Measurements from ENCODE around the gene KLRC4. TPM values are rescaled to one million over a fixed set of nuclear protein-coding genes. Genes with fewer than 3 reads are reported as not detected.
"Not testable (repeated sequence)": the region's sequence is repeated elsewhere in the genome, so short reads cannot be mapped to it uniquely, and the experiment has no call there.

Gene KLRC4
- not detected for polyA plus RNA-seq (ENCODE audit: insufficient read length in 4 of 4)

- DNase-seq (ENCODE audit: low read depth in 4 of 4, low spot score in 3 of 4) = no peak
These were observed at the start of gene KLRC4 for GRCh38 chr12:10409392-10409791. Gene KLRC4 (minus strand): TSS chr12:10409757. CDS start chr12:10409575, 182 bp downstream.

- no peak for DNase-seq (ENCODE audit: low read depth in 4 of 4, low spot score in 3 of 4)
These were observed 48.2 kb upstream of the KLRC4 start for GRCh38 chr12:10457760-10458159.

- no peak for DNase-seq (ENCODE audit: low read depth in 4 of 4, low spot score in 3 of 4)
These were observed 47.3 kb upstream of the KLRC4 start for GRCh38 chr12:10456856-10457255.

GRCh38 chr12:10455766-10456165 is 46.2 kb upstream of the KLRC4 start:
- no peak for DNase-seq (ENCODE audit: low read depth in 4 of 4, low spot score in 3 of 4)

- DNase-seq (ENCODE audit: low read depth in 4 of 4, low spot score in 3 of 4) = no peak
These were observed 45.0 kb upstream of the KLRC4 start for GRCh38 chr12:10454531-10454930.

GRCh38 chr12:10453156-10453555 is 43.6 kb upstream of the KLRC4 start, which contains the start of gene KLRC1:
Gene KLRC1 (minus strand): TSS chr12:10453377. CDS start chr12:10451156, 2,221 bp downstream.
- no peak for DNase-seq (ENCODE audit: low read depth in 4 of 4, low spot score in 3 of 4)

- no peak for DNase-seq (ENCODE audit: low read depth in 4 of 4, low spot score in 3 of 4)
These were observed 38.7 kb upstream of the KLRC4 start for GRCh38 chr12:10448236-10448635.

- not testable (repeated sequence) for DNase-seq (ENCODE audit: low read depth in 4 of 4, low spot score in 3 of 4)
These were observed 36.5 kb upstream of the KLRC4 start for GRCh38 chr12:10446052-10446451.

GRCh38 chr12:10441144-10441543 is 31.6 kb upstream of the KLRC4 start:
- DNase-seq (ENCODE audit: low read depth in 4 of 4, low spot score in 3 of 4) = not testable (repeated sequence)

- not testable (repeated sequence) for DNase-seq (ENCODE audit: low read depth in 4 of 4, low spot score in 3 of 4)
These were observed 30.2 kb upstream of the KLRC4 start for GRCh38 chr12:10439608-10440274.

- not testable (repeated sequence) for DNase-seq (ENCODE audit: low read depth in 4 of 4, low spot score in 3 of 4)
These were observed 28.0 kb upstream of the KLRC4 start for GRCh38 chr12:10437601-10438000.

- not testable (repeated sequence) for DNase-seq (ENCODE audit: low read depth in 4 of 4, low spot score in 3 of 4)
These were observed 26.3 kb upstream of the KLRC4 start, which contains the start of gene KLRC2 for GRCh38 chr12:10435816-10436215. Gene KLRC2 (minus strand): TSS chr12:10436010. CDS start chr12:10435986, 24 bp downstream.

GRCh38 chr12:10430623-10431022 is 21.1 kb upstream of the KLRC4 start:
- DNase-seq (ENCODE audit: low read depth in 4 of 4, low spot score in 3 of 4) = not testable (repeated sequence)

GRCh38 chr12:10425938-10426337 is 16.4 kb upstream of the KLRC4 start:
- DNase-seq (ENCODE audit: low read depth in 4 of 4, low spot score in 3 of 4) = not testable (repeated sequence)

GRCh38 chr12:10424260-10424899 is 14.8 kb upstream of the KLRC4 start:
- DNase-seq (ENCODE audit: low read depth in 4 of 4, low spot score in 3 of 4) = not testable (repeated sequence)

- not testable (repeated sequence) for DNase-seq (ENCODE audit: low read depth in 4 of 4, low spot score in 3 of 4)
These were observed 12.6 kb upstream of the KLRC4 start for GRCh38 chr12:10422159-10422558.

- DNase-seq (ENCODE audit: low read depth in 4 of 4, low spot score in 3 of 4) = not testable (repeated sequence)
These were observed 10.8 kb upstream of the KLRC4 start, which contains the start of gene KLRC3 for GRCh38 chr12:10420334-10420733. Gene KLRC3 (minus strand): TSS chr12:10420595. CDS start chr12:10420550, 45 bp downstream.

GRCh38 chr12:10408842-10409241 is 715 bp downstream of the KLRC4 start:
- DNase-seq (ENCODE audit: low read depth in 4 of 4, low spot score in 3 of 4) = no peak

GRCh38 chr12:10406725-10407124 is 2.8 kb downstream of the KLRC4 start:
- DNase-seq (ENCODE audit: low read depth in 4 of 4, low spot score in 3 of 4) = no peak

GRCh38 chr12:10405294-10405693 is 4.3 kb downstream of the KLRC4 start:
- DNase-seq (ENCODE audit: low read depth in 4 of 4, low spot score in 3 of 4) = no peak

GRCh38 chr12:10404798-10405197 is 4.8 kb downstream of the KLRC4 start:
- DNase-seq (ENCODE audit: low read depth in 4 of 4, low spot score in 3 of 4) = no peak

- no peak for DNase-seq (ENCODE audit: low read depth in 4 of 4, low spot score in 3 of 4)
These were observed 8.7 kb downstream of the KLRC4 start for GRCh38 chr12:10400829-10401228.
